DOHH2 (cell line): ENCODE measurements around the gene ALB.

Source experiments
- EZH2phosphoT487 ChIP-seq: fragments of 200-600 bp; sonication (generic); IDR thresholded peaks from 2 replicates; pipeline ENCODE4 v1.6.1; 2017; ENCODE audit warnings: borderline replicate concordance, mild to moderate bottlenecking, antibody characterized with exemption, low read length, moderate library complexity, mixed read lengths
- TF ChIP-seq, protein P1 (sequence below): fragments of 200-600 bp; sonication (generic); IDR thresholded peaks from one replicate; pipeline ENCODE4 v1.5.1; 2014; ENCODE audit warnings: antibody characterized with exemption, mild to moderate bottlenecking, low read depth, low read length; ENCODE audit not compliant: poor library complexity, severe bottlenecking

DNA sequence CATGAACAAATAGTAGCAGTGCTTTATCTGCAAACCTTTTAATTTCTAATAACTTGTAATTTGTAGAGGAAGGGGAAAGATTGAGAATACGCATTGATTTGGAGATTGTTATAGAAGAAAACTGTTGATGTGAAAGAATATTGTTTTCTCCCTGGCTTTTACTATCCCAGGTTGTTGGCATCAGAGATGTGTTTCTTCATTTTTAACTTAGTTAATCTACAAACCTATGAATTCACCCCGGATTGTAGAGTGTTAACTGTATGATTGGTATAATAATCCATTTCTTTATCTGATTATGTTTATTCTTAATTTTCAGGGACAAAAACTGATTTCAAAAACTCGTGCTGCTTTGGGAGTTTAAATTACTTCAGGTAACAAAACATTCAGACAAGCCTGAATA is 50.8 kb downstream of the ALB start:
- TF ChIP-seq, protein P1, sequence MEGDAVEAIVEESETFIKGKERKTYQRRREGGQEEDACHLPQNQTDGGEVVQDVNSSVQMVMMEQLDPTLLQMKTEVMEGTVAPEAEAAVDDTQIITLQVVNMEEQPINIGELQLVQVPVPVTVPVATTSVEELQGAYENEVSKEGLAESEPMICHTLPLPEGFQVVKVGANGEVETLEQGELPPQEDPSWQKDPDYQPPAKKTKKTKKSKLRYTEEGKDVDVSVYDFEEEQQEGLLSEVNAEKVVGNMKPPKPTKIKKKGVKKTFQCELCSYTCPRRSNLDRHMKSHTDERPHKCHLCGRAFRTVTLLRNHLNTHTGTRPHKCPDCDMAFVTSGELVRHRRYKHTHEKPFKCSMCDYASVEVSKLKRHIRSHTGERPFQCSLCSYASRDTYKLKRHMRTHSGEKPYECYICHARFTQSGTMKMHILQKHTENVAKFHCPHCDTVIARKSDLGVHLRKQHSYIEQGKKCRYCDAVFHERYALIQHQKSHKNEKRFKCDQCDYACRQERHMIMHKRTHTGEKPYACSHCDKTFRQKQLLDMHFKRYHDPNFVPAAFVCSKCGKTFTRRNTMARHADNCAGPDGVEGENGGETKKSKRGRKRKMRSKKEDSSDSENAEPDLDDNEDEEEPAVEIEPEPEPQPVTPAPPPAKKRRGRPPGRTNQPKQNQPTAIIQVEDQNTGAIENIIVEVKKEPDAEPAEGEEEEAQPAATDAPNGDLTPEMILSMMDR = no peak
- TF ChIP-seq EZH2phosphoT487 = no peak
